ENCODE measurements around the gene ISCA2.

The ISCA2 gene

GRCh38 chr14:74504412-74504811 is 10.8 kb downstream of the ISCA2 start:
- Histone ChIP-seq H3K79me2 (ENCODE audit: low read length) (no peaks in the 10 kb centered on the region), H3K27ac (ENCODE audit: low read length) (no peak overlapping the region), H3K4me1 (ENCODE audit: low read length) (no peaks in the 10 kb centered on the region), H3K4me2 (ENCODE audit: low read depth, low read length) (no peak overlapping the region), H3F3A (ENCODE audit: insufficient read depth, low read length) (no peaks in the 10 kb centered on the region), H3K9ac (ENCODE audit: low read length) (no peak overlapping the region), H3K4me3 (ENCODE audit: low read length) (no peak overlapping the region), H3K9me2 (replicated peaks; ENCODE audit: insufficient read depth, low read length) (no peaks in the 10 kb centered on the region), H4K20me1 (ENCODE audit: insufficient read depth, low read length) (no peaks in the 10 kb centered on the region), H3K27me3 (replicated peaks; ENCODE audit: insufficient read depth, low read length) (peaks cover 4% of the 10 kb centered on the region), H3K36me3 (replicated peaks; ENCODE audit: insufficient read depth, low read length) (no peaks in the 10 kb centered on the region), H3K9me3 (replicated peaks; ENCODE audit: insufficient read depth, low read length) (no peaks in the 10 kb centered on the region), H2AFZ (ENCODE audit: low read length) (no peak overlapping the region)
- DNase-seq: no peak
- TF ChIP-seq EZH2 (optimal IDR thresholded peaks at IDR 0.05; ENCODE audit: low read depth, low read length): no peak
- no peak for TF ChIP-seq EZH2phosphoT487 (IDR thresholded peaks at IDR 0.05; ENCODE audit: low read length)
- TF ChIP-seq CTCF (IDR thresholded peaks at IDR 0.05; ENCODE audit: low read length): no peak

GRCh38 chr14:74504874-74505720 is 11.5 kb downstream of the ISCA2 start:
- Histone ChIP-seq H3K9me2 (replicated peaks; ENCODE audit: insufficient read depth, low read length) (no peaks in the 10 kb centered on the region), H3K9me3 (replicated peaks; ENCODE audit: insufficient read depth, low read length) (no peaks in the 10 kb centered on the region), H3F3A (ENCODE audit: insufficient read depth, low read length) (no peaks in the 10 kb centered on the region), H3K4me1 (ENCODE audit: low read length) (no peaks in the 10 kb centered on the region), H3K27ac (ENCODE audit: low read length) (no peak overlapping the region), H4K20me1 (ENCODE audit: insufficient read depth, low read length) (no peaks in the 10 kb centered on the region), H3K4me2 (ENCODE audit: low read depth, low read length) (no peak overlapping the region), H3K27me3 (replicated peaks; ENCODE audit: insufficient read depth, low read length) (peaks cover 11% of the 10 kb centered on the region), H3K9ac (ENCODE audit: low read length) (no peak overlapping the region), H2AFZ (ENCODE audit: low read length) (no peak overlapping the region), H3K36me3 (replicated peaks; ENCODE audit: insufficient read depth, low read length) (no peaks in the 10 kb centered on the region), H3K79me2 (ENCODE audit: low read length) (no peaks in the 10 kb centered on the region), H3K4me3 (ENCODE audit: low read length) (no peak overlapping the region)
- DNase-seq: no peak
- TF ChIP-seq EZH2 (optimal IDR thresholded peaks at IDR 0.05; ENCODE audit: low read depth, low read length): no peak
- TF ChIP-seq EZH2phosphoT487 (IDR thresholded peaks at IDR 0.05; ENCODE audit: low read length): no peak
- no peak for TF ChIP-seq CTCF (IDR thresholded peaks at IDR 0.05; ENCODE audit: low read length)

GRCh38 chr14:74505831-74506230 is 12.3 kb downstream of the ISCA2 start:
- no peaks in the 10 kb centered on the region for H3K36me3 ChIP-seq (replicated peaks; ENCODE audit: insufficient read depth, low read length)
- no peaks in the 10 kb centered on the region for H3F3A ChIP-seq (ENCODE audit: insufficient read depth, low read length)
- no peak overlapping the region for H2AFZ ChIP-seq (ENCODE audit: low read length)
- no peak overlapping the region for H3K4me3 ChIP-seq (ENCODE audit: low read length)
- H3K4me1 ChIP-seq (ENCODE audit: low read length): no peaks in the 10 kb centered on the region
- no peaks in the 10 kb centered on the region for H3K79me2 ChIP-seq (ENCODE audit: low read length)
- no peak for DNase-seq
- no peaks in the 10 kb centered on the region for H4K20me1 ChIP-seq (ENCODE audit: insufficient read depth, low read length)
- no peaks in the 10 kb centered on the region for H3K9me3 ChIP-seq (replicated peaks; ENCODE audit: insufficient read depth, low read length)
- H3K9ac ChIP-seq (ENCODE audit: low read length): no peak overlapping the region
- H3K27ac ChIP-seq (ENCODE audit: low read length): no peak overlapping the region
- peaks cover 18% of the 10 kb centered on the region for H3K27me3 ChIP-seq (replicated peaks; ENCODE audit: insufficient read depth, low read length)
- no peaks in the 10 kb centered on the region for H3K9me2 ChIP-seq (replicated peaks; ENCODE audit: insufficient read depth, low read length)
- TF ChIP-seq CTCF (IDR thresholded peaks at IDR 0.05; ENCODE audit: low read length) (no peak), EZH2phosphoT487 (IDR thresholded peaks at IDR 0.05; ENCODE audit: low read length) (no peak), EZH2 (optimal IDR thresholded peaks at IDR 0.05; ENCODE audit: low read depth, low read length) (no peak)
- H3K4me2 ChIP-seq (ENCODE audit: low read depth, low read length): no peak overlapping the region
